ENCODE results near the gene ASB15. TPM values are rescaled to one million over a fixed set of nuclear protein-coding genes. Genes with fewer than 3 reads are reported as not detected.

Gene ASB15
- total and polyA plus RNA-seq, 2 of the 13 experiments (the other 11 are each of a cell fraction or from before 2014, with no cell fraction given) = not detected

DNA sequence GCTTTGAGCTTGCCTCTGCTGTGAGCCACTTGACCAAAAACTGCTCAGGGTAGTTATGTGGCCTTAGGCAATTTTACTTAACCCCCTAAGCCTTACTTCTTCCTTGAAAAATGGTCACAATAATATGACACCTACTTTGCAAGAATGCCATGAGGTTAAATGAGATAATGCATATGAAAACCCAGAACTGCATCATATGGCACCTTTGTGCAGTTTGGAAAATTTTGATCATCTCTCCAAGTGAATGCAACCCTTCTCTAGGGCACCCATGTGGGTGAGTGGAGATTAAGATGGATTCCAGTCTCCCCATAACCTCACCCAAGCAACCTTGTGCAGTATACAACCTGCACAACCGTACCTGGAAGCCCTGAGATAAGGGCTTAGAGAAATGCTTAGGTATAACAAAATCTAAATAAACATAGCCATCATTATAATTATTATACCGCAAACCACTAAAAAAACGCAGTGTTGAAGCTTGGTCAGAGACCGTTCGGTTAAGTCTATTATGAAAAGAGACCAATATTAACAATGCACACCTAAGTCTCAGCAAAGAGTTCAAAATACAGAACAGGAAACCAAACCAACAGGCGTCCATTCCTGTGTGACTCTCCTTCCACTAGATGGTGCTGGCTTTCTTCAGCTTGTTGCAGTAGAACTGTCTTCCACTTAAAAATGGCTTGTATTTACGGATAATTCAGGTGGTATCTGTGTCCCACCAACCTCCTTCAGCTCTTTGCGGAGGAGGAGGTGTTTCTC, 21.0 kb upstream of the ASB15 start:
- H3K27me3 ChIP-seq (ENCODE audit: control insufficient read depth in 1 of 2, insufficient read depth in 2 of 2, low read length in 2 of 2) = no peaks in the 10 kb centered on the region
- H3K4me1 ChIP-seq (ENCODE audit: insufficient read depth, low read length) = no peaks in the 10 kb centered on the region
- no peak overlapping the region for H3K27ac ChIP-seq (ENCODE audit: extremely low read length, insufficient read depth, low read length)
- BruUV-seq (replicated peaks) = no TSS peak
- no peaks in the 10 kb centered on the region for H3K79me2 ChIP-seq (ENCODE audit: insufficient read depth, low read length)
- no peaks in the 10 kb centered on the region for H3K9me3 ChIP-seq (ENCODE audit: low read length)
- H4K20me1 ChIP-seq (ENCODE audit: insufficient read depth, low read length) = no peaks in the 10 kb centered on the region
- 2% methylated on average over 8 of the region's 8 CpGs for WGBS (ENCODE audit: low lambda C conversion rate)
- FAIRE-seq (peak; percentile 49), DNase-seq (ENCODE audit: low spot score) (peak; percentile 46), ATAC-seq (peak; percentile 96)
- ChIA-PET POLR2A (no interaction called here), CTCF (ENCODE audit: low intra/inter-chr PET ratio, low total read pairs) (interaction anchor here (0.7 to 1.1 kb wide), 3 partner anchors 285 to 292 kb away, joined by 3 to 5 read pairs (median 5); no protein-coding TSS in a partner anchor)
- H3K4me2 ChIP-seq (ENCODE audit: low read depth, low read length) = no peak overlapping the region
- H3K9ac ChIP-seq (ENCODE audit: insufficient read depth, low read depth, low read length) = no peak overlapping the region
- H2AFZ ChIP-seq (ENCODE audit: low read length) = no peak overlapping the region
- no peak overlapping the region for H3K4me3 ChIP-seq (replicated peaks in 1 of 3; ENCODE audit: insufficient read depth in 1 of 3, low read depth in 2 of 3, low read length in 3 of 3)
- intact Hi-C loops (cut with micrococcal nuclease; ENCODE audit: unreplicated experiment) = loop anchor here (1.0 kb wide), 1 partner anchor 292 kb away; no protein-coding TSS in a partner anchor
- in situ Hi-C loops (cut with HindIII; ENCODE audit: extremely low pct_ligation_motif_present, low pct_unique_long_range_greater_than_20kb) = no loop called here
- H3K36me3 ChIP-seq (replicated peaks in 1 of 2; ENCODE audit: control insufficient read depth in 1 of 2, insufficient read depth in 2 of 2, low read length in 2 of 2) = no peaks in the 10 kb centered on the region
- TF ChIP-seq ZNF678 (CRISPR knock-in tag; IDR thresholded peaks at IDR 0.05) (no peak), RAD21 (CRISPR knock-in tag; IDR thresholded peaks at IDR 0.05) (0 out of 2 replicates have a peak, but pooled peaks have one; percentile 23), ZNF432 (CRISPR knock-in tag; IDR thresholded peaks at IDR 0.05; ENCODE audit: borderline replicate concordance) (no peak), REPIN1 (CRISPR knock-in tag; IDR thresholded peaks at IDR 0.05; ENCODE audit: borderline replicate concordance, low read depth) (no peak), SRF (IDR thresholded peaks at IDR 0.05; ENCODE audit: low read depth, low read length) (no peak), ESRRA (CRISPR knock-in tag; IDR thresholded peaks at IDR 0.05; ENCODE audit: low read depth) (no peak), STAG1 (CRISPR knock-in tag; IDR thresholded peaks at IDR 0.05) (peak; percentile 76), ZNF274 (CRISPR knock-in tag; IDR thresholded peaks at IDR 0.05) (no peak), ZNF136 (CRISPR knock-in tag; IDR thresholded peaks at IDR 0.05; ENCODE audit: low read depth) (no peak)
- TF ChIP-seq, protein P1, sequence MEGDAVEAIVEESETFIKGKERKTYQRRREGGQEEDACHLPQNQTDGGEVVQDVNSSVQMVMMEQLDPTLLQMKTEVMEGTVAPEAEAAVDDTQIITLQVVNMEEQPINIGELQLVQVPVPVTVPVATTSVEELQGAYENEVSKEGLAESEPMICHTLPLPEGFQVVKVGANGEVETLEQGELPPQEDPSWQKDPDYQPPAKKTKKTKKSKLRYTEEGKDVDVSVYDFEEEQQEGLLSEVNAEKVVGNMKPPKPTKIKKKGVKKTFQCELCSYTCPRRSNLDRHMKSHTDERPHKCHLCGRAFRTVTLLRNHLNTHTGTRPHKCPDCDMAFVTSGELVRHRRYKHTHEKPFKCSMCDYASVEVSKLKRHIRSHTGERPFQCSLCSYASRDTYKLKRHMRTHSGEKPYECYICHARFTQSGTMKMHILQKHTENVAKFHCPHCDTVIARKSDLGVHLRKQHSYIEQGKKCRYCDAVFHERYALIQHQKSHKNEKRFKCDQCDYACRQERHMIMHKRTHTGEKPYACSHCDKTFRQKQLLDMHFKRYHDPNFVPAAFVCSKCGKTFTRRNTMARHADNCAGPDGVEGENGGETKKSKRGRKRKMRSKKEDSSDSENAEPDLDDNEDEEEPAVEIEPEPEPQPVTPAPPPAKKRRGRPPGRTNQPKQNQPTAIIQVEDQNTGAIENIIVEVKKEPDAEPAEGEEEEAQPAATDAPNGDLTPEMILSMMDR (CRISPR knock-in tag; IDR thresholded peaks at IDR 0.05) = peak; percentile 78
- TF ChIP-seq, protein P2, sequence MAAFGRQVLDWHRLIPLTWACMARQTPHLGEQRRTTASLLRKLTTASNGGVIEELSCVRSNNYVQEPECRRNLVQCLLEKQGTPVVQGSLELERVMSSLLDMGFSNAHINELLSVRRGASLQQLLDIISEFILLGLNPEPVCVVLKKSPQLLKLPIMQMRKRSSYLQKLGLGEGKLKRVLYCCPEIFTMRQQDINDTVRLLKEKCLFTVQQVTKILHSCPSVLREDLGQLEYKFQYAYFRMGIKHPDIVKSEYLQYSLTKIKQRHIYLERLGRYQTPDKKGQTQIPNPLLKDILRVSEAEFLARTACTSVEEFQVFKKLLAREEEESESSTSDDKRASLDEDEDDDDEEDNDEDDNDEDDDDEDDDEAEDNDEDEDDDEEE (CRISPR knock-in tag; IDR thresholded peaks at IDR 0.05) = no peak
- TF ChIP-seq, protein P3, sequence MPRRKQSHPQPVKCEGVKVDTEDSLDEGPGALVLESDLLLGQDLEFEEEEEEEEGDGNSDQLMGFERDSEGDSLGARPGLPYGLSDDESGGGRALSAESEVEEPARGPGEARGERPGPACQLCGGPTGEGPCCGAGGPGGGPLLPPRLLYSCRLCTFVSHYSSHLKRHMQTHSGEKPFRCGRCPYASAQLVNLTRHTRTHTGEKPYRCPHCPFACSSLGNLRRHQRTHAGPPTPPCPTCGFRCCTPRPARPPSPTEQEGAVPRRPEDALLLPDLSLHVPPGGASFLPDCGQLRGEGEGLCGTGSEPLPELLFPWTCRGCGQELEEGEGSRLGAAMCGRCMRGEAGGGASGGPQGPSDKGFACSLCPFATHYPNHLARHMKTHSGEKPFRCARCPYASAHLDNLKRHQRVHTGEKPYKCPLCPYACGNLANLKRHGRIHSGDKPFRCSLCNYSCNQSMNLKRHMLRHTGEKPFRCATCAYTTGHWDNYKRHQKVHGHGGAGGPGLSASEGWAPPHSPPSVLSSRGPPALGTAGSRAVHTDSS (CRISPR knock-in tag; conservative IDR thresholded peaks at IDR 0.05) = no peak
- TF ChIP-seq, protein P4, sequence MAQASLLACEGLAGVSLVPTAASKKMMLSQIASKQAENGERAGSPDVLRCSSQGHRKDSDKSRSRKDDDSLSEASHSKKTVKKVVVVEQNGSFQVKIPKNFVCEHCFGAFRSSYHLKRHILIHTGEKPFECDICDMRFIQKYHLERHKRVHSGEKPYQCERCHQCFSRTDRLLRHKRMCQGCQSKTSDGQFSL (CRISPR knock-in tag; IDR thresholded peaks at IDR 0.05) = no peak
- TF ChIP-seq, protein P5, sequence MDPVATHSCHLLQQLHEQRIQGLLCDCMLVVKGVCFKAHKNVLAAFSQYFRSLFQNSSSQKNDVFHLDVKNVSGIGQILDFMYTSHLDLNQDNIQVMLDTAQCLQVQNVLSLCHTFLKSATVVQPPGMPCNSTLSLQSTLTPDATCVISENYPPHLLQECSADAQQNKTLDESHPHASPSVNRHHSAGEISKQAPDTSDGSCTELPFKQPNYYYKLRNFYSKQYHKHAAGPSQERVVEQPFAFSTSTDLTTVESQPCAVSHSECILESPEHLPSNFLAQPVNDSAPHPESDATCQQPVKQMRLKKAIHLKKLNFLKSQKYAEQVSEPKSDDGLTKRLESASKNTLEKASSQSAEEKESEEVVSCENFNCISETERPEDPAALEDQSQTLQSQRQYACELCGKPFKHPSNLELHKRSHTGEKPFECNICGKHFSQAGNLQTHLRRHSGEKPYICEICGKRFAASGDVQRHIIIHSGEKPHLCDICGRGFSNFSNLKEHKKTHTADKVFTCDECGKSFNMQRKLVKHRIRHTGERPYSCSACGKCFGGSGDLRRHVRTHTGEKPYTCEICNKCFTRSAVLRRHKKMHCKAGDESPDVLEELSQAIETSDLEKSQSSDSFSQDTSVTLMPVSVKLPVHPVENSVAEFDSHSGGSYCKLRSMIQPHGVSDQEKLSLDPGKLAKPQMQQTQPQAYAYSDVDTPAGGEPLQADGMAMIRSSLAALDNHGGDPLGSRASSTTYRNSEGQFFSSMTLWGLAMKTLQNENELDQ (CRISPR knock-in tag; IDR thresholded peaks at IDR 0.05; ENCODE audit: borderline replicate concordance) = no peak
